Caki2 (cell line): ENCODE data around the gene GLRA1. TPM values are rescaled to one million over a fixed set of nuclear protein-coding genes. Genes with fewer than 3 reads are reported as not detected.
"Not testable (repeated sequence)": the region's sequence is repeated elsewhere in the genome, so short reads cannot be mapped to it uniquely, and the experiment has no call there.

Source experiments
- DNase-seq: peaks from one replicate; pipeline ENCODE4 v3.0.0-alpha.2; 2015; ENCODE audit warnings: low read depth
- in situ Hi-C: cut with HindIII; loops from 2 replicates; pipeline ENCODE4 v1.10.0; 2016; ENCODE audit warnings: low sequenced_read_pairs, low pct_unique_long_range_greater_than_20kb, mixed read lengths
- total RNA-seq: library from RNA; depleted of rRNA; stranded (reverse); fragments of >200 nt; shearing (Covaris generic); gene quantifications from 2 replicates; pipeline ENCODE4 v1.2.3, GENCODE V29; 2014; ENCODE audit warnings: low replicate concordance; rRNA removed

GLRA1 gene
- total RNA-seq, 1 experiment from 2014 or later = not detected

DNA sequence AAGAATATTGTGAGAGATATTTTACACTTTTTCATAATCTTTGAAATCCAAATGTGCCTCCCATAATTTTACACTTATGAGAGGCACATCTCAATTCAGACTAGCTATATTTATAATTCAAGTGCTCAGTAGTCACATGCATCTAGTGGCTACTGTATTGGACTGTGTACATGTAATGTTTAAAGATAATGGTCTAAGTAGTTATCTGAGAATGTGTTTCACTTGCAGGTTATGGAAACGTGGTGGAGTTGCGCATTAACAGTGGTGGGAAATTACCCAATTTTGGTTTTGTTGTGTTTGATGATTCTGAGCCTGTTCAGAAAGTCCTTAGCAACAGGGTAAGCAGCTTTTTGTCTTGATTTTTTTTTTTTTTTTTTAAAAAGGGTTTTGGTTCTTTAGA is 124.1 kb downstream of the GLRA1 start:
- in situ Hi-C loops = no loop called here
- DNase-seq = no peak

DNA sequence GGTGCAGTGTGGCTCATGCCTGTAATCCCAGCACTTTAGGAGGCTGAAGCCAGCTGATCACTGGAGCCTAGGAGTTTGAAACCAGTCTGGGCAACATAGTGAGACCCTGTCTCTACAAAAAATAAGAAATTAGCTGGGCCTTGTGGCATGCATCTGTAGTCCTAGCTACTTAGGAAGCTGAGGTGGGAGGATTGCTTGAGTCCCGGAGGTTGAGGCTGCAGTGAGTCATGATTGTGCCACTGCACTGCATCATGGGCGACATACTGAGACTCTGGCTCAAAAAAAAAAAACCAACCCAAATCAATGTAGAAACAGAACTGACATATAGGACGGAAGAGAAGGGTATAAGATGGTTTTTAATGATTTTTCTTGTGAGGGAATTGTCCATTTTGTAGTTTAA is 125.2 kb downstream of the GLRA1 start:
- in situ Hi-C loops = no loop called here
- DNase-seq = no peak

DNA sequence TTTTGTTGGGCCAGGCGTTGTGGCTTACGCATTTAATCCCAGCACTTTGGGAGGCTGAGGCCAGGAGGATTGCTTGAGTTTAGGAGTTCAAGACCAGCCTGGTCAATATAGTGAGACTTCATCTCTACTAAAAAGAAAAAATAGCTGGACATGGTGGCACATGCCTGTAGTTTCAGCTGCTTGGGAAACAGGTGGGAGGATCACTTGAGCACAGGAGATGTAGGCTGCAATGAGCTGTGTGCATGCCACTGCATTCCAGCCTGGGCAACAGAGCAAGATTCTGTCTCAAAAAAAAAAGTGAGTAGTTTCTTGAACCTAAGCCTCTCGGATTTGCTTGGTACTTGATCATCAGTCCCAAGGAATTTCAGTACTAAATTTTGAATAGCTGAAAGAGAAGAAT is 126.0 kb downstream of the GLRA1 start:
- in situ Hi-C loops = no loop called here
- no peak for DNase-seq

DNA sequence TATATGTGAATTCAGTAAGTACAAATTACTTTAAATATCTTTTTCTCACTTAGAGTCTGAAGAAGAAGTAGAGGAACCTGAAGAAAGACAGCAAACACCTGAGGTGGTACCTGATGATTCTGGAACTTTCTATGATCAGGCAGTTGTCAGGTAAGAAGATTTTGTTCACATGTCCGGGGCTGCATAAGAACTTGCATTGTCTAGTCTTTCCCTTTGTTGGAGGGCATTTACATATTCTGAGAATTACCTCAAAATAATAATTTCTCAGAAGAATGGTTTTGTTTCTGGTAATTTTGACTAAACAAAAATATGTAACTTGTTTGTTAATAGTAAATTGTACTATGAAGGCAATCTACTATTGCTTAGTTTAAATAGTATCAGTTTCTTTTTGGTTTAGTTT is 129.2 kb downstream of the GLRA1 start:
- in situ Hi-C loops = no loop called here
- DNase-seq = no peak

DNA sequence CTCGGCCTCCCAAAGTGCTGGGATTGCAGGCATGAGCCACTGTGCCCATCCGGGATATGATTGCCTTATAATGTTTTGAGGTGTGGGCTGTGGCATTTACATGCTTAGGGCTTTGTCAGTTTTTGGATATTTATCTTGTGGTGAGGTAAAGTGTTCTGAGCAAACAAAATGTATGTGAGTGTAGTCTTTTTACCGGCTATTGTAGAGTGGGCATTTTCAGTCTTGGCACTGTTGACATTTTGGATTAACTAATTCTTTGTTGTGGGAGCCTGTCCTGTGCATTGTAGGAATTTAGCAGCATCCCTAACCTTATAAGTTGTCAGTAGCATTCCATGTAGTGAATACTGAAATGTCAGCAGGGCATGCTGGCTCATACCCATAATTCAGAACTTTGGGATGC is 131.3 kb downstream of the GLRA1 start:
- in situ Hi-C loops = no loop called here

DNA sequence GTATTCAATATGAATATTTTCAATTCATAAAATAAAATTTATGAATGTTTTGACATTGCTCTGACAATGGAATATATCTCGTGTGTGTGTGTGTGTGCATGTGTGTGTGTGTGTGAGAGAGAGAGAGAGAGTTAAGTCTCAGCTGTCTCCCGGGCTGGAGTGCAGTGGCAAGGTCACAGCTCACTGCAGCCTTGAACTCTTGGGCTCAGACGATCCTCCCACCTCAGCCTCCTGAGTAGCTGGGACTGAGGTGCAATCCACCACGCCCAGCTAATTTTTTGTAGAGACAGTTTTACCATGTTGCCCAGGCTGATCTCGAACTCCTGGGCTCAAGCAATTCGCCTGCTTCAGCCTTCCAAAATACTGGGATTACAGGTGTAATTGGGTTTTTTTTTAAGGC is 136.8 kb downstream of the GLRA1 start:
- in situ Hi-C loops = no loop called here
- no peak for DNase-seq

More for the DNA sequence above, 131.3 kb downstream of the GLRA1 start:
- DNase-seq = no peak

DNA sequence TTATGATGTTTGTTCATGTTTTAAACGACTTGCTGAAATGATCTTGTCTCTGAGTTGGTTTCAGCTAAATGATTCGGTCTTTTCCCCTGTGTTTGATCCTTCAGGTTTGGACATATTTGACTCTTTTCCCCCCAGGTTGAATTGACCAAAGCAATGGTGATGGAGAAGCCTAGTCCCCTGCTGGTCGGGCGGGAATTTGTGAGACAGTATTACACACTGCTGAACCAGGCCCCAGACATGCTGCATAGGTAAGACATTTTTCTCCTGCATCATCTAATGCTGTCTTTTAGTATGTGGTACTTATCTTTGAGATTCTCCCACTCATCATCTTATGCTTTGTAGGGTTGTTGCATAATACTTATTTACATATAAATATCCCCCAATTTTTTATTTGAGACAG is 138.2 kb downstream of the GLRA1 start:
- in situ Hi-C loops = no loop called here
- DNase-seq = no peak

DNA sequence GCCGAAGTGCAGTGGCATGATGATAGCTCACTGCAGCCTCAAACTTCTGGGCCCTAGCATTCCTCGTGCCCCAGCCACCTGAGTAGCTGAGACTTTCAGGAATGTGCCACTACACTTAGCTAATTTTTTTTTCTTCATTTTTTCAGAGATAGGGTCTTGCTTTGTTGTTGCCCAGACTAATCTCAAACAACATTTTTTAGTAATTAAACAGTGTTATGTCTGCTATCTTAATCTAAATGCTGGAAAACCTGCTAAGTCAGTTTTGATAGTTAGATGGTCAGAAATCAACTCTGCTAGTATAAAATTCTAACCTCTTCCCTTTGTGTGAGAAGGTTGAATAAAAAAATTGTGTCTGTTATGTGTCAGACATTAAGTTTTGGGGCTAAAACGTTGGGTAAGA is 140.5 kb downstream of the GLRA1 start:
- in situ Hi-C loops = no loop called here
- DNase-seq = no peak

DNA sequence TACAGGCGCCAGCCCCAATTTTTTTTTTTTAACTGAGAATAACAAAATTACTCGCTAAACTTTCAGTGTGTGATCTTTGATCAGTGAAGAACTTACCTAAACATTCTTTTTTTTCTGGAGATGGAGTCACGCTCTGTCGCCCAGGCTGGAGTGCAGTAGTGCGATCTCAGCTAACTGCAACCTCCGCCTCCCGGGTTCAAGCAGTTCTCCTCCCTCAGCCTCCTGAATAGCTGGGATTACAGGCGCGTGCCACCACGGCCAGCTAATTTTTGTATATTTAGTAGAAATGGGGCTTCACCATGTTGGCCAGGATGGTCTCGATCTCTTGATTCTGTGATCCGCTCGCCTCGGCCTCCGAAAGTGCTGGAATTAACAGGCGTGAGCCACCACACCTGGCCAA is 141.0 kb downstream of the GLRA1 start:
- DNase-seq, in situ Hi-C loops: not testable (repeated sequence)

DNA sequence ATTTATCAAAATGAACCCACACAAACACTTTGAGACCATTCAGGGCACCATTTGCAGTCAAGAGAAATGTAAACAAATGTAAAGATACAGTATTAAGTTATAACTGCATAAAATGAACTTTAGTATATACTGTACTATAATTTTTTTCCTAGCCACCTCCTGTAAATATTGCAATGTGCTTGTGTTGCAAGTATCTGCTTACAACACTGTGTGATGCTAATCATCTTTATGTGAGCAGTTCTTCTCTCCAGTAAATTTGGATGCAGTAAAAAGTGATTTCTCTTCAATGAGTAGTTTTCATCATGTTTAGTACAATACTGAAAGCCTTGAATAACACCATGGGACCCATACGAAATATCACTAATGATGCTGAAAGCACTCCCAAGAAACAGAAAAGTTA is 143.4 kb downstream of the GLRA1 start:
- no peak for DNase-seq
- in situ Hi-C loops = no loop called here

DNA sequence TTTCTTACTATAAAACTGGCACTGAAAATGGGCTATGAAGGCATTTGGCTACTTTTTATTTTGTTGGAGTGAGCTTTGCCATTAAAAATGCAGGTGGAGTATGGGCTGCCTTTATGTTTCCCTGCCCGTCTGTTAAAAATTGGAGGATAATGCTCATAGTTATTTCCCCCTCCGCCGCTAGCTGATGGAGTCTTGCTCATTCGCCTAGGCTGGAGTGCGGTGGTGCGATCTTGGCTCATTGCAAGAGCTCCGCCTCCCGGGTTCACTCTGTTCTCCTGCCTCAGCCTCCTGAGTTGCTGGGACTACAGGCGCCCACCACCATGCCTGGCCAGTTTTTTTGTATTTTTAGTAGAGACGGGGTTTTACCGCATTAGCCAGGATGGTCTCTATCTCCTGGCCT is 144.3 kb downstream of the GLRA1 start:
- in situ Hi-C loops = no loop called here
- no peak for DNase-seq

DNA sequence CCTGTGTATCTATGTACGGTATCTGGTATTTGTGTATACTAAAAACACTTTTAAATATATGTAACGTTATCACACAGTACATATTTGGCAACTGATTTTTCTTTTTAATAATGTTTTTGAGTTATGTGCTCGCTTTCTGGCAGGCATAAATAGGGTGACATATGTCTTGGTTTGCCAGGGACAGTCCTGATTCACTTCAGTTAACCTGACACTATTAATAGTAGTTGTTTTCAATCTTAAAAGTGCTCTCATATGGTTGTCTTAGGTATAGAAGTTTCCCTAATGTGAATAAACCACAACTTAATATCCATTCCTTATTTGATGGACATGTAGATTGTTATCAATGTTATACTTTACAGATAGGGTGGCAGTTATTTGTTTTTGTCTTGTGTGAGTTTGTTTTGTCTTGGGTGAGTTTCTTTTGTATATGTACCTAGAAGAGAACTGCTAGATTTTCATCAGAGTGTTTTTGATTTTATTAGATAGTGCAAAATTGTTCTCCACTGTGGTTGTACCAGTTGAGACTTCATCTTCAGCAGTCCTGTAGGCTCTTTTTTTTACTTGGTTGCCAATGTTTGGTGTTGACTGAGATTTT is 145.0 kb downstream of the GLRA1 start:
- in situ Hi-C loops = no loop called here
- DNase-seq = no peak

DNA sequence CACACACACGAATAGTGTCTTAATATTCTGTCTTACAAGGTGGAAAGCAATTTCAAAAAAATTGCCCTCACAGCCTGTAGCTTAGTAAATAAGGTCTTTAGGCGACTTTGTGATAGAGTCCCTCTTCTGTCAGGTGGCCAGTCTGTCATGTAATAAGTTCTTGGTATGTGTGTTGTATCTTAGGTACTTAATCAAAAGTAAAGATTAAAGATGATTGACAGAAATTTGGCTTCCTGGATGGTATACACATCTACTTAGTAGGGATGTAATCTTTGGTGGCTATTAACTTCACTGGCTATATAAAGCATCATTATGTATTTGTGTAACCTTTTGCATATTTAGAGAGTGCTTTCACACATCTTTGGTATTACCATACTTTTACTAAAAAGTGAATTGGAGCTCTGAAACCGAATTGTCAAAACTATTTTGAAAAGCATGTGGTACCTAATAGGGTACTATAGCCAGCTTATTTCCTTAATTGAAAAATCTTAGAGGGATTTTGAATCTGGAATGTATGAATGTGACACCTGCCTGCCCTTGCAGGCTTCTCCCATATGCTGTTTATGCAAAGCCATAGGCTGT is 149.5 kb downstream of the GLRA1 start:
- no peak for DNase-seq
- in situ Hi-C loops = no loop called here

DNA sequence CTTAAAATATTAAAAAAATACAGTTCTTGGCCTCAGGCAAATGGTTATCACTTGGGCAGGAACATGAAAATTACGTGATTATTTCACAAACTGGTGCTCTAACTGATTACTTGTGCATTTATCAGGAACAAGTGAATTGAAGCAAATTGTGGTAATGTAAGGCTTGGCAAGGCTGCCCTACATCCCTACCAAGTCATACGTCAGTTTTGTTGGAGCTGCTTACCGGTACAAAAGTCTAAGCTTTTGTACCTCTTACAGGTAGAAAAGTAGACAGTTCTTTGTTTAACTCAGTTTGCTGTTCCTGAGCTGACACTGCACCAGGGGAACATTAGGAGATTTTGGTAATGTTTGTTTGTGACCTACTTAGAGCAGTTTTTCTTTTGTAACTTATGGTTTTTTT is 150.7 kb downstream of the GLRA1 start:
- in situ Hi-C loops = no loop called here
- no peak for DNase-seq

DNA sequence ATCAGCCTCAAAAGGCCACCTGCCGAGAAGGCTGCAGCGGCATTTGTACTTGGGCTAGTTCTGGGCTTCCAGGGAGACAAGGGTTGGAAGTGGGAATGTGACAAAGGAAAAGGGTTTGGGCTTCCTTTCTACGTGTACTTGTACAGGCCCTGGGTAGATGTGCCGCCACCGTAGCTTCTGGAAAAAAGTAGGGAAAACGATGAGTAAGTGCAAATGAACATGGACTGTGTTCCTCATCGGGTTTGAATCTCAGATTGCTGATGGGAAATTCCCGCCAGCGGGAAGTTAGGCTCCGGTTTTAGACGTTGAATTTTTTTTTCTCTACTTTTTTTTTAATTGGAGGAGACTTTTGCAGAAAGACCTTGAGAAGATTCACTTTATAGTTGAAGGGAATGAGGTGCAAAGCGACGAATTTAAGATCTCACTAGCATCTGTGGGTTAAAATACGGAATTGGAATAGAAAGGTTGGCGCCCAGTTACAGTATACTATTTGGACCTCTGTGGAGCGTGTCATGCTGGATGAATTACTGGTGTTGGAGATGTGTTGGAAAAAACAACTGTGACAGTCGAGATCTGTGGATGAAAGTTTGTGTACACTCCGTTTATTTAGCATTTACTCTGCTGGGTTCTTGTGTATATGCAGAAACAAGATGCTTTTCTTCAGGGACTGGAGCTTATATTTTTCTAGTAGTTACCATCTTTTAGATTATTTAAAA is 151.6 kb downstream of the GLRA1 start:
- in situ Hi-C loops = no loop called here
- peak; percentile 37 for DNase-seq

Other genes starting within 250 kb of the GLRA1 start
- gene SPARC, start 237.9 kb downstream of the GLRA1 start, total RNA-seq = 111 and 136 TPM in 2 replicates
- 19.8 and 39.4 TPM in 2 replicates for gene ATOX1, start 166.2 kb downstream of the GLRA1 start, total RNA-seq
- gene G3BP1, start 152.9 kb downstream of the GLRA1 start, total RNA-seq = 55.1 and 91.9 TPM in 2 replicates